HepG2 (cell line): ENCODE measurements around the gene MYL6B. TPM values are rescaled to one million over a fixed set of nuclear protein-coding genes. Genes with fewer than 3 reads are reported as not detected.

ENCODE experiments used
- BRCA1 ChIP-seq: sonication (generic); formaldehyde crosslinking; IDR thresholded peaks from 2 replicates; pipeline ENCODE4 v1.4.0; 2020; ENCODE audit warnings: missing genetic modification reagents
- CBX1 ChIP-seq: IDR thresholded peaks from one replicate; pipeline ENCODE4 v1.6.1; 2016; ENCODE audit warnings: antibody characterized with exemption, low read depth
- CC2D1A ChIP-seq: sonication (generic); formaldehyde crosslinking; IDR thresholded peaks from 2 replicates; pipeline ENCODE4 v1.8.1; 2023; ENCODE audit warnings: mild to moderate bottlenecking, missing genetic modification reagents
- GPN1 ChIP-seq: sonication (generic); formaldehyde crosslinking; IDR thresholded peaks from 2 replicates; pipeline ENCODE4 v1.5.1; 2020; ENCODE audit warnings: missing genetic modification reagents, borderline replicate concordance
- ISX ChIP-seq: sonication (generic); formaldehyde crosslinking; conservative IDR thresholded peaks from 2 replicates; pipeline ENCODE4 v1.5.0; 2020; ENCODE audit warnings: missing genetic modification reagents
- MYNN ChIP-seq: sonication (generic); formaldehyde crosslinking; IDR thresholded peaks from 2 replicates; pipeline ENCODE4 v1.4.0; 2020; ENCODE audit warnings: mild to moderate bottlenecking, low read depth, missing genetic modification reagents
- SMARCC2 ChIP-seq: fragments of 450-650 bp; IDR thresholded peaks from 2 replicates; pipeline ENCODE4 v1.6.1; 2017; ENCODE audit warnings: antibody characterized with exemption, mild to moderate bottlenecking
- SNRNP70 ChIP-seq: fragments of 200-400 bp; formaldehyde crosslinking; IDR thresholded peaks from 2 replicates; pipeline ENCODE4 v1.6.1; 2017; ENCODE audit warnings: mild to moderate bottlenecking, low read depth, low read length, moderate library complexity
- TEAD3 ChIP-seq: optimal IDR thresholded peaks from 2 replicates; pipeline ENCODE3; 2016; ENCODE audit warnings: borderline replicate concordance
- YEATS4 ChIP-seq: sonication (generic); formaldehyde crosslinking; IDR thresholded peaks from 2 replicates; pipeline ENCODE4 v1.4.0; 2020; ENCODE audit warnings: missing genetic modification reagents, borderline replicate concordance
- ZFP90 ChIP-seq: sonication (generic); formaldehyde crosslinking; IDR thresholded peaks from 2 replicates; pipeline ENCODE4 v1.8.0; 2022; ENCODE audit warnings: missing genetic modification reagents, mild to moderate bottlenecking, inconsistent platforms, borderline replicate concordance
- ZFX ChIP-seq: sonication (generic); formaldehyde crosslinking; IDR thresholded peaks from 2 replicates; pipeline ENCODE4 v1.4.0; 2020; ENCODE audit warnings: mild to moderate bottlenecking, low read depth, missing genetic modification reagents, moderate library complexity
- ZNF263 ChIP-seq: sonication (generic); formaldehyde crosslinking; IDR thresholded peaks from 2 replicates; pipeline ENCODE4 v1.4.0; 2020; ENCODE audit warnings: missing genetic modification reagents
- ZNF556 ChIP-seq: sonication (generic); formaldehyde crosslinking; IDR thresholded peaks from 2 replicates; pipeline ENCODE4 v1.4.0; 2020; ENCODE audit warnings: mild to moderate bottlenecking, missing genetic modification reagents, borderline replicate concordance
- ZNF564 ChIP-seq: sonication (generic); formaldehyde crosslinking; IDR thresholded peaks from 2 replicates; pipeline ENCODE4 v1.8.1; 2023; ENCODE audit warnings: mild to moderate bottlenecking, missing genetic modification reagents
- ZNF570 ChIP-seq: sonication (generic); formaldehyde crosslinking; IDR thresholded peaks from 2 replicates; pipeline ENCODE4 v1.4.0; 2020; ENCODE audit warnings: mild to moderate bottlenecking, missing genetic modification reagents, borderline replicate concordance
- polyA plus RNA-seq, 8 experiments: library from polyadenylated mRNA; depleted of rRNA in 3 of 8; stranded (reverse) in 7 of 8; unstranded in 1 of 8; fragments of >200 nt; fragmentation: Illumina TruSeq in 4 of 8; extraction: Trizol in 4 of 8; gene quantifications; 2 replicates each; pipeline versions ENCODE4 v1.2.1 to v1.2.3, GENCODE V29; 2011 to 2016; ENCODE audit warnings: low read depth in 4 of 8, missing spikeins in 1 of 8, mixed read lengths in 1 of 8; ENCODE audit not compliant: insufficient read depth in 1 of 8
- total RNA-seq, 5 experiments: library from RNA; depleted of rRNA; stranded (reverse); fragments of >200 nt; fragmentation: Illumina TruSeq; extraction: Trizol; gene quantifications; 2 replicates each; pipeline ENCODE4 v1.2.3, GENCODE V29; 2016; ENCODE audit warnings: low read depth in 1 of 5
- TF ChIP-seq, protein P1 (sequence below): sonication (generic); formaldehyde crosslinking; conservative IDR thresholded peaks from 2 replicates; pipeline ENCODE4 v1.4.0; 2020; ENCODE audit warnings: mild to moderate bottlenecking, missing genetic modification reagents, moderate library complexity
- TF ChIP-seq, protein P2 (sequence below): sonication (generic); formaldehyde crosslinking; IDR thresholded peaks from 2 replicates; pipeline ENCODE4; 2020; ENCODE audit warnings: missing genetic modification reagents, mild to moderate bottlenecking, borderline replicate concordance
- TF ChIP-seq, protein P3 (sequence below): IDR thresholded peaks from 2 replicates; pipeline ENCODE4 v1.4.0; 2020; ENCODE audit warnings: mild to moderate bottlenecking, missing genetic modification reagents

Gene MYL6B
- total and polyA plus RNA-seq, 2 of the 13 experiments (the other 11 are each of a cell fraction or from before 2014, with no cell fraction given): 75.7 to 88.7 TPM

DNA sequence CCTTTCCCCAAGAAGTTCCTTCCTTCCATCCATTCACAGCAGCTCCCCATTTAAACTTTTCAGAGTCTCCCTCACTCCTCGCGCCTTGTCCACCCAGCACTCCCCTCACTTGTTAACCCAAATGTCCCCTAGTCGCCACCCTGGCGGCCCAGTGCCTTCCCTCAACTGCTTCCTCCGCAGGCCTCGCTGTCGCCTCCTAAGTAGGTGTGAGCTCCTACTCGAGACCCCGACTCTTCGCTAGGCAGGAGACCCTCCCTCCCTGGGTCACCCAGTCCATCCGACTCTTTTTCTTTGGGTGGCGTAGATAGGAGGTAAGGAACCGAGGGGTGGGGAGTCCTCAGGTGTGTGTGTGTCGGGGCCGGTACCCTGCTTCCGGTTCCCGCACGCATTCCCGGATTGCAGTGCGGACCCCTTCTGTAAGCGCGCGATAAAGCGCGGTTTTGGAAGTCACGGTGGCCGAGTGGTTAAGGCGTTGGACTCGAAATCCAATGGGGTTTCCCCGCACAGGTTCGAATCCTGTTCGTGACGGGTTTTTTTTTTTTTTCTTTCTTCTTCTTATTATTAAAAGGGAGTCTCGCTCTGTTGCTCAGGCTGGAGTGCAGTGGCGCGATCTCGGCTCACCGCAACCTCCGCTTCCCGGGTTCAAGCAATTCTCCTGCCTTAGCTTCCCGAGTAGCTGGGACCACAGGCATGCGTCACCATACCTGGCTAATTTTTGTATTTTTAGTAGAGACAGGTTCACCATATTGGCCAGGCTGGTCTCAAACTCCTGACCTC, 37.7 kb downstream of the MYL6B start (continued):
- TF ChIP-seq ZNF570 (CRISPR knock-in tag): 0 out of 2 replicates have a peak, but pooled peaks have one; percentile 41
- TF ChIP-seq YEATS4: peak; percentile 41; the same call in 1 of the 2 replicates
- TF ChIP-seq, protein P1, sequence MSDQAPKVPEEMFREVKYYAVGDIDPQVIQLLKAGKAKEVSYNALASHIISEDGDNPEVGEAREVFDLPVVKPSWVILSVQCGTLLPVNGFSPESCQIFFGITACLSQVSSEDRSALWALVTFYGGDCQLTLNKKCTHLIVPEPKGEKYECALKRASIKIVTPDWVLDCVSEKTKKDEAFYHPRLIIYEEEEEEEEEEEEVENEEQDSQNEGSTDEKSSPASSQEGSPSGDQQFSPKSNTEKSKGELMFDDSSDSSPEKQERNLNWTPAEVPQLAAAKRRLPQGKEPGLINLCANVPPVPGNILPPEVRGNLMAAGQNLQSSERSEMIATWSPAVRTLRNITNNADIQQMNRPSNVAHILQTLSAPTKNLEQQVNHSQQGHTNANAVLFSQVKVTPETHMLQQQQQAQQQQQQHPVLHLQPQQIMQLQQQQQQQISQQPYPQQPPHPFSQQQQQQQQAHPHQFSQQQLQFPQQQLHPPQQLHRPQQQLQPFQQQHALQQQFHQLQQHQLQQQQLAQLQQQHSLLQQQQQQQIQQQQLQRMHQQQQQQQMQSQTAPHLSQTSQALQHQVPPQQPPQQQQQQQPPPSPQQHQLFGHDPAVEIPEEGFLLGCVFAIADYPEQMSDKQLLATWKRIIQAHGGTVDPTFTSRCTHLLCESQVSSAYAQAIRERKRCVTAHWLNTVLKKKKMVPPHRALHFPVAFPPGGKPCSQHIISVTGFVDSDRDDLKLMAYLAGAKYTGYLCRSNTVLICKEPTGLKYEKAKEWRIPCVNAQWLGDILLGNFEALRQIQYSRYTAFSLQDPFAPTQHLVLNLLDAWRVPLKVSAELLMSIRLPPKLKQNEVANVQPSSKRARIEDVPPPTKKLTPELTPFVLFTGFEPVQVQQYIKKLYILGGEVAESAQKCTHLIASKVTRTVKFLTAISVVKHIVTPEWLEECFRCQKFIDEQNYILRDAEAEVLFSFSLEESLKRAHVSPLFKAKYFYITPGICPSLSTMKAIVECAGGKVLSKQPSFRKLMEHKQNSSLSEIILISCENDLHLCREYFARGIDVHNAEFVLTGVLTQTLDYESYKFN (CRISPR knock-in tag): peak; percentile 49; the same call in 1 of the 2 replicates
- TF ChIP-seq ISX (CRISPR knock-in tag): 0 out of 2 replicates have a peak, but pooled peaks have one; percentile 9
- TF ChIP-seq ZNF263: peak; percentile 41
- TF ChIP-seq ZFP90: 0 out of 2 replicates have a peak, but pooled peaks have one; percentile 27
- TF ChIP-seq, protein P2, sequence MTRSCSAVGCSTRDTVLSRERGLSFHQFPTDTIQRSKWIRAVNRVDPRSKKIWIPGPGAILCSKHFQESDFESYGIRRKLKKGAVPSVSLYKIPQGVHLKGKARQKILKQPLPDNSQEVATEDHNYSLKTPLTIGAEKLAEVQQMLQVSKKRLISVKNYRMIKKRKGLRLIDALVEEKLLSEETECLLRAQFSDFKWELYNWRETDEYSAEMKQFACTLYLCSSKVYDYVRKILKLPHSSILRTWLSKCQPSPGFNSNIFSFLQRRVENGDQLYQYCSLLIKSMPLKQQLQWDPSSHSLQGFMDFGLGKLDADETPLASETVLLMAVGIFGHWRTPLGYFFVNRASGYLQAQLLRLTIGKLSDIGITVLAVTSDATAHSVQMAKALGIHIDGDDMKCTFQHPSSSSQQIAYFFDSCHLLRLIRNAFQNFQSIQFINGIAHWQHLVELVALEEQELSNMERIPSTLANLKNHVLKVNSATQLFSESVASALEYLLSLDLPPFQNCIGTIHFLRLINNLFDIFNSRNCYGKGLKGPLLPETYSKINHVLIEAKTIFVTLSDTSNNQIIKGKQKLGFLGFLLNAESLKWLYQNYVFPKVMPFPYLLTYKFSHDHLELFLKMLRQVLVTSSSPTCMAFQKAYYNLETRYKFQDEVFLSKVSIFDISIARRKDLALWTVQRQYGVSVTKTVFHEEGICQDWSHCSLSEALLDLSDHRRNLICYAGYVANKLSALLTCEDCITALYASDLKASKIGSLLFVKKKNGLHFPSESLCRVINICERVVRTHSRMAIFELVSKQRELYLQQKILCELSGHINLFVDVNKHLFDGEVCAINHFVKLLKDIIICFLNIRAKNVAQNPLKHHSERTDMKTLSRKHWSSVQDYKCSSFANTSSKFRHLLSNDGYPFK (CRISPR knock-in tag): peak; percentile 80; the same call in 1 of the 2 replicates
- no peak for TF ChIP-seq GPN1 (CRISPR knock-in tag)
- peak; percentile 81 for TF ChIP-seq TEAD3 (CRISPR knock-in tag)
- peak; percentile 68 for TF ChIP-seq CBX1
- TF ChIP-seq ZFX (CRISPR knock-in tag): peak; percentile 77
- TF ChIP-seq BRCA1 (CRISPR knock-in tag): 0 out of 2 replicates have a peak, but pooled peaks have one; percentile 52
- no peak for TF ChIP-seq SMARCC2
- peak; percentile 29; the same call in 1 of the 2 replicates for TF ChIP-seq MYNN (CRISPR knock-in tag)
- no peak for TF ChIP-seq ZNF564 (CRISPR knock-in tag)
- no peak for TF ChIP-seq SNRNP70
- TF ChIP-seq, protein P3, sequence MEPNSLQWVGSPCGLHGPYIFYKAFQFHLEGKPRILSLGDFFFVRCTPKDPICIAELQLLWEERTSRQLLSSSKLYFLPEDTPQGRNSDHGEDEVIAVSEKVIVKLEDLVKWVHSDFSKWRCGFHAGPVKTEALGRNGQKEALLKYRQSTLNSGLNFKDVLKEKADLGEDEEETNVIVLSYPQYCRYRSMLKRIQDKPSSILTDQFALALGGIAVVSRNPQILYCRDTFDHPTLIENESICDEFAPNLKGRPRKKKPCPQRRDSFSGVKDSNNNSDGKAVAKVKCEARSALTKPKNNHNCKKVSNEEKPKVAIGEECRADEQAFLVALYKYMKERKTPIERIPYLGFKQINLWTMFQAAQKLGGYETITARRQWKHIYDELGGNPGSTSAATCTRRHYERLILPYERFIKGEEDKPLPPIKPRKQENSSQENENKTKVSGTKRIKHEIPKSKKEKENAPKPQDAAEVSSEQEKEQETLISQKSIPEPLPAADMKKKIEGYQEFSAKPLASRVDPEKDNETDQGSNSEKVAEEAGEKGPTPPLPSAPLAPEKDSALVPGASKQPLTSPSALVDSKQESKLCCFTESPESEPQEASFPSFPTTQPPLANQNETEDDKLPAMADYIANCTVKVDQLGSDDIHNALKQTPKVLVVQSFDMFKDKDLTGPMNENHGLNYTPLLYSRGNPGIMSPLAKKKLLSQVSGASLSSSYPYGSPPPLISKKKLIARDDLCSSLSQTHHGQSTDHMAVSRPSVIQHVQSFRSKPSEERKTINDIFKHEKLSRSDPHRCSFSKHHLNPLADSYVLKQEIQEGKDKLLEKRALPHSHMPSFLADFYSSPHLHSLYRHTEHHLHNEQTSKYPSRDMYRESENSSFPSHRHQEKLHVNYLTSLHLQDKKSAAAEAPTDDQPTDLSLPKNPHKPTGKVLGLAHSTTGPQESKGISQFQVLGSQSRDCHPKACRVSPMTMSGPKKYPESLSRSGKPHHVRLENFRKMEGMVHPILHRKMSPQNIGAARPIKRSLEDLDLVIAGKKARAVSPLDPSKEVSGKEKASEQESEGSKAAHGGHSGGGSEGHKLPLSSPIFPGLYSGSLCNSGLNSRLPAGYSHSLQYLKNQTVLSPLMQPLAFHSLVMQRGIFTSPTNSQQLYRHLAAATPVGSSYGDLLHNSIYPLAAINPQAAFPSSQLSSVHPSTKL (CRISPR knock-in tag): peak; percentile 46
- 0 out of 2 replicates have a peak, but pooled peaks have one; percentile 22 for TF ChIP-seq CC2D1A (CRISPR knock-in tag)
- peak; percentile 75; the same call in 1 of the 2 replicates for TF ChIP-seq ZNF556 (CRISPR knock-in tag)
